Left forelimb (tissue), 1 donor: ENCODE data around the gene ZSWIM7.

Source experiments
- DNase-seq: peaks from one replicate; pipeline ENCODE4 v3.0.0-alpha.2; 2018; ENCODE audit warnings: low spot score

The ZSWIM7 gene

DNA sequence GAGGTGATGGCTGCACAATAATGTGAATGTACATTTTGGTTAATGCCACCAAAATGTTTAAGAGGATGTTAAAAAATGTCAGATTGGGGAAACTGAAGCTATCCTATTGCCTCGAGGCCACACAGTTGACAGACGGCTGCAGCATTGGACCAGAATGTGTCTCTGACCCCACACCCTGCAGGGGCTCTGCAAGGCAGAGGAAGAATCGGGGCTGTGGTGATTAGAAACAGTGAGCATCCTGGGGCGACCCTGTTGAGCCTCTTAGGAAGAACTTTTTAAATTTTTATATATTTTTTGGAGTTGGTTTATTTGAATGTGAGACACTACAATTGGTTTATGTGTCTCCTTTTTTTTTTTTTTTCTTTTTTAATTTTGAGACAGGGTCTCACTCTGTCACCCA is 69.6 kb downstream of the ZSWIM7 start:
- DNase-seq: no peak

DNA sequence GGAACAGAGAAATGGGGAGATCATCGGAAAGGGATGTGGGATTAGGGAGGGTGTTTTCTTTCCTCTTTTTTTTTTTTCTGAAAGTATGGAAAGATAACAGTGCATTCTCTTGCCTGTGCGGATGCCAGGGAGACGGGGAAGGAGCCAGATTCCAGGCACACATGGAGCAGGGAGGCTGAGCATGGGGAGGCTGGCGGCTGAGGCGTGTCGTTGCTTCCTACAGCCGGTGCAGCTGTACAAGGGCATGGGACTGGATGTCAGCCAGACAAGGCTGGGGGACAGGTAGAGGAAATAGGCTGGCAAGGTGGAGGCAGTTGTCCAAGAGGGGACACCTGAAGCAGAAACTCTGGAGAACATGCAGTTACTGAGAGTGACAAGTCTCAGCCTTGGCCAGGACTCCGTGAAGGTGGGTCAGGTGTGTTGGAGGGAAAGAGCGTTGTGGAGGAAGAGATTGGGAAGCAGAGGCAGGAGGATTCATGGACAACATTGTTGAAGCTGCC is 71.2 kb downstream of the ZSWIM7 start:
- no peak for DNase-seq
